SKM-1 (cell line): ENCODE measurements around the gene VWA8.
"Not testable (repeated sequence)": the region's sequence is repeated elsewhere in the genome, so short reads cannot be mapped to it uniquely, and the experiment has no call there.

Experiments used
- DNase-seq: peaks from one replicate; lab custom pipeline; 2025; ENCODE audit not compliant: unreplicated experiment; lab: John Stamatoyannopoulos, UW

Gene VWA8

DNA sequence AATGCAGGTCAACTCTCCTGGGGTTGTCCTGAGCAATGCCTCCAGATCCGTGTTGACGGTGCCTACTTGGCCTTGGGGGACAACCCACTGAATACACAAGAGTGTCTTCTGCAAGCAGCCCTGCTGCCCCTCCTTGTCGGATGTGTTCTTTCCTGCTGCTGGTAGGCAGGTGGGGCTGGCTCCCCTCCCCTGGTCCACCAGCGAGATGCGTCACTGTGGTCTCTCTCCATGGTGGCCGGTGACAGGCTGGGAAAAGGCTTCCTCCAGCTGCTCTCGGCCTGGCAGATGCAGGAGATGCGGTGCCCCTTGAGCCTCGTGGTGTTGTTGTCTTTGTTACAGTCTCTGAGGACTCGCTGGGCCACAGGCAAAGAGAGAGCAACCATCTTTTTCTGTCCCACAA lies 418.6 kb downstream of the VWA8 start:
- no peak for DNase-seq

- no peak for DNase-seq
Observed at GRCh38 chr13:41541142-41541938, 419.6 kb downstream of the VWA8 start.

DNA sequence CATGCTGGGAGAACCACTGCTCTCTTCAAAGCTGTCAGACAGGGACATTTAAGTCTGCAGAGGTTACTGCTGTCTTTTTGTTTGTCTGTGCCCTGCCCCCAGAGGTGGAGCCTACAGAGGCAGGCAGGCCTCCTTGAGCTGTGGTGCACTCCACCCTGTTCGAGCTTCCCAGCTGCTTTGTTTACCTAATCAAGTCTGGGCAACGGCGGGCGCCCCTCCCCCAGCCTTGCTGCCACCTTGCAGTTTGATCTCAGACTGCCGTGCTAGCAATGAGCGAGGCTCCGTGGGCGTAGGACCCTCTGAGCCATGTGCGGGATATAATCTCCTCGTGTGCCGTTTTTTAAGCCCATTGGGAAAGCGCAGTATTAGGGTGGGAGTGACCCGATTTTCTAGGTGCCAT lies 420.7 kb downstream of the VWA8 start:
- not testable (repeated sequence) for DNase-seq

- no peak for DNase-seq
Observed at GRCh38 chr13:41533266-41534052, 427.4 kb downstream of the VWA8 start.

- DNase-seq = no peak
Observed at GRCh38 chr13:41528021-41528420, 432.9 kb downstream of the VWA8 start.

DNA sequence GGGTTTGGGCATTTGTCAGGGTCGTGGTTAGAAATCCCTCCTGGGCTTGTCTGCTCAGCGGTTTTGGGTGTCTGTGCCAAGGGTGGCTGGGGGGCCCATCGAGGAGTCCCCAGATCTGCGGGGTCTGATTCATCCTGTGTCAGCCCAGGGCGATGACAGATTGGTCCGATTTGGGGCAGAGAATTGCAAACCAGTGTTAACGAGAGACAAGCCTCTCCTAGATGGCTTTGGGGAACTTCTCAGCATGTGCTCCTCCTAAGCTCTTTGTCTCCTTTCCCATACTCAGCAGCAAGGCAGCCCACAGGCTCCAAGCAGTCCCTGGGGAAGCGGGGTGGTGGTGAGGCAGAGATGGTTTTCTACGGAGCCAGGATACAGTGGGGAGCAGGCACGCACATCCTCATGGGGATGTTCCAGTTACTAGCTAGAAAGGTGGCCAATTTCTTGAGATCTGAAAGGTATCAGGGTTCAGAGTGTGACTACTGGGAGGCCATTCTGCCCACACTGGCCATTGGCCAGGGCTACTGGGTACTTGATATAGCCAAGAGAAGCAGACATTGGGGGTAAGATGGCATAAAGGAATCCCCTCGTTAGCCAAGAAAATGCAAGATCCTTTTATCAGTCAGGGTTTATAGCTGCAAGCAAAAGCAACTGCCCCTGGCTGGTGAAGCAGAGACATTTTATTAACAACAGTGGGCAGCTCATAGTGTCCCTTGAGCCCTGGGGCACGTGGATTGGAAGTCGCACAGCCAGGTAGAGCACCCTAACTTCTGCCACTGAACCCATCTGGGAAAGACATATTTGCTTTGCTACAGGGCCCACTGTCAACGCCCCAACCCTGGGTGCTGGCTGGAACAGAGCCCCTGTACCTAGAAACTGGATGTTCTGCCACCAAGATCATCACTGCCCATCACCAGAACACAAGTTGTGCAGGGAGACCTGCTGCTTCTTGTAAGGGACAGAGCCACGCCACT lies 440.0 kb downstream of the VWA8 start:
- no peak for DNase-seq

DNA sequence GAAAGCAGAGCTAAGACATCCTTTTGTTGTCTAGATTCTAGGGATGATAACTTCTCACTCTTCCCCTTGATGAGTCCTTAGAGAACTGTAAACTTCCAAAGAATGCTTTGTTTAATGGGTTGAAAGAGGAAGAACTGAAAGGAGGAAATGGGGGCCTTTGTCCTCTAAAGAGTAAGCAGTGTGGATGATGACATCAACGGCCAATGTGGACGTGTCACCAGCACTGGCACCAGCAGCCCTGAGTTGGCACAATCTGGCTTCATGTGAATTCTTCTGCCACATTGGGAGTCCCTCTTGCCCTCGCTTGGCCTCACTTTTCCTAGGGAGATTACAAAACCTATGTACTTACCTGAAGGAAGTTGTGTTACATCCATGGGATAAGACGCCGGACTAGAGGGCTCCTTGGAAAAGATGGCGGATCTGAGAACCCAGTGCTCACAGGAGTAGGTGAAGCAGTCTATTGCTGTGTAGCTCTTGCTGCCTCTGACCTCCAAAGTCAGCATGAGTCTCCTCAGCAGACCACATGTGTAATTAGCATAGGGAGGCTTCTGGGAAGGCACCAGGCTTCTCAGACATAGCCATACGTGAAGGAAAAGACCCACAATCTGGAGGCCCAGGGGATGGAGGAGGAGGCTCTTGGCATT lies 440.8 kb downstream of the VWA8 start:
- peak; percentile 6 for DNase-seq
